Measurements from ENCODE around the gene ALKBH5. TPM values are rescaled to one million over a fixed set of nuclear protein-coding genes. Genes with fewer than 3 reads are reported as not detected.

The ALKBH5 gene
- total and polyA plus RNA-seq, 9 of the 15 experiments (the other 6 are each of a cell fraction or from before 2014, with no cell fraction given), result 11.4 to 70.0 (median 47.4) TPM

DNA sequence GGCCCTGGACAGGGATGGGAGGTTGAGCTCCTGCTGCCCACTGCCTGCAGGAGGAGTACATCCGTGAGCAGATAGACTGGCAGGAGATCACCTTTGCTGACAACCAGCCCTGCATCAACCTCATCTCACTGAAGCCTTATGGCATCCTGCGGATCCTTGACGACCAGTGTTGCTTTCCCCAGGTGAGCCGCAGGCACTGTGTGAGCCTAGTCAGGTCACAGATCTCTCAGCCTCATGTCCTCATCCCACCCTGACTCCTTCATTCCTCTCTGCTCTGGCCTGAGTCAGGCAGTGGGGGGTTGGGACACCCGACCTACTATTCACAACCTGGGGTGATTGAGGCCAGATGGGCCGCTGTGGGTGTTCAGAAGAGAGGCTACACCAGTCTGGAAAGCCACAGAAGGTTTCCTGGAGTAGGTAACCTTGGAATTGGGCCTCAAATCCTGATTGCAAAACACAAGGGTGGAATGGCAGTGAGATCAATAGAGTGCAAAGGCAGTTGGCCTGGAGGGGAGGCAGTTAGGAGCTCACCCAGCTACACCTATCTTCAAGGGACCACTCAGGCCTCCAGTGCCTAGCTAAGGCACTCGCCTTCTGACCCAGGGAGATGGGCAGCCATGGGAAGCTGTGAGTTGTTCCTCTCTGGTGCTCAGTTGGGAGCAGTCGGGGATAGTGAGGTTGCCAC, 45.4 kb upstream of the ALKBH5 start:
- H3K36me3 ChIP-seq (ENCODE audit: control insufficient read depth, insufficient read depth, low read length), result no peaks in the 10 kb centered on the region
- in situ Hi-C loops (cut with MboI) (no loop called here), intact Hi-C loops (cut with micrococcal nuclease) (no loop called here)
- FAIRE-seq (no peak), DNase-seq (ENCODE audit: extremely low read depth in 1 of 4, low spot score in 3 of 4) (no peak), ATAC-seq (no peak)
- BruUV-seq (replicated peaks), result no TSS peak
- H3K4me3 ChIP-seq, result no peak overlapping the region
- H3K27me3 ChIP-seq (ENCODE audit: control insufficient read depth in 2 of 2, insufficient read depth in 2 of 2, low read length in 2 of 2), result no peaks in the 10 kb centered on the region
- H3K27ac ChIP-seq (ENCODE audit: extremely low read depth, low read depth, low read length), result no peak overlapping the region
- H3K9me3 ChIP-seq (replicated peaks; ENCODE audit: control insufficient read depth, insufficient read depth, low read depth, low read length), result no peaks in the 10 kb centered on the region
- H4K20me1 ChIP-seq (replicated peaks; ENCODE audit: control insufficient read depth, insufficient read depth, low read length), result peaks cover 4% of the 10 kb centered on the region; the same call in 1 of the 2 replicates
- no peak overlapping the region for H3K4me2 ChIP-seq (ENCODE audit: insufficient read depth, low read length)
- ChIA-PET POLR2A (no interaction called here), CTCF (ENCODE audit: low intra/inter-chr PET ratio) (no interaction called here)
- peaks cover 0 to 15% of the 10 kb centered on the region in 2 experiments; a peak in 3 of 5 replicates for H3K4me1 ChIP-seq (replicated peaks in 1 of 2; ENCODE audit: control insufficient read depth in 2 of 2, insufficient read depth in 2 of 2, low read length in 2 of 2)
- H3K9ac ChIP-seq (ENCODE audit: insufficient read depth in 1 of 2, low read depth in 2 of 2, low read length in 2 of 2), result peak overlapping the region in 1 of 2 experiments; percentile 7; a peak in 1 of 4 replicates
- TF ChIP-seq ZNF780A (CRISPR knock-in tag; IDR thresholded peaks at IDR 0.05), result no peak
- no peak for TF ChIP-seq ZNF586 (CRISPR knock-in tag; conservative IDR thresholded peaks at IDR 0.05)
- TF ChIP-seq SIX5 (IDR thresholded peaks at IDR 0.05; ENCODE audit: borderline replicate concordance in 1 of 2, insufficient read depth in 1 of 2, low read depth in 1 of 2, low read length in 2 of 2), result no peak
- no peak for TF ChIP-seq ZNF644 (tag; IDR thresholded peaks at IDR 0.05; ENCODE audit: low read depth)
- no peak for TF ChIP-seq MIER1 (IDR thresholded peaks at IDR 0.05; ENCODE audit: low read depth)
- TF ChIP-seq KDM2B (CRISPR knock-in tag; IDR thresholded peaks at IDR 0.05), result no peak
- no peak for TF ChIP-seq U2AF2 (optimal IDR thresholded peaks at IDR 0.05; ENCODE audit: low read depth, low read length)
- no peak for TF ChIP-seq ETS2 (tag; IDR thresholded peaks at IDR 0.05; ENCODE audit: borderline replicate concordance, poor library complexity, severe bottlenecking)
- no peak for TF ChIP-seq SMAD2 (IDR thresholded peaks at IDR 0.05; ENCODE audit: low read depth, low read length)
- no peak for TF ChIP-seq ZNF408 (CRISPR knock-in tag; IDR thresholded peaks at IDR 0.05; ENCODE audit: low read depth)
- TF ChIP-seq, protein P1, sequence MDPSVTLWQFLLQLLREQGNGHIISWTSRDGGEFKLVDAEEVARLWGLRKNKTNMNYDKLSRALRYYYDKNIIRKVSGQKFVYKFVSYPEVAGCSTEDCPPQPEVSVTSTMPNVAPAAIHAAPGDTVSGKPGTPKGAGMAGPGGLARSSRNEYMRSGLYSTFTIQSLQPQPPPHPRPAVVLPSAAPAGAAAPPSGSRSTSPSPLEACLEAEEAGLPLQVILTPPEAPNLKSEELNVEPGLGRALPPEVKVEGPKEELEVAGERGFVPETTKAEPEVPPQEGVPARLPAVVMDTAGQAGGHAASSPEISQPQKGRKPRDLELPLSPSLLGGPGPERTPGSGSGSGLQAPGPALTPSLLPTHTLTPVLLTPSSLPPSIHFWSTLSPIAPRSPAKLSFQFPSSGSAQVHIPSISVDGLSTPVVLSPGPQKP (CRISPR knock-in tag; IDR thresholded peaks at IDR 0.05), result no peak
- no peak for TF ChIP-seq POU5F1 (IDR thresholded peaks at IDR 0.05; ENCODE audit: borderline replicate concordance, low read depth, low read length, partially characterized antibody)
- TF ChIP-seq, protein P2, sequence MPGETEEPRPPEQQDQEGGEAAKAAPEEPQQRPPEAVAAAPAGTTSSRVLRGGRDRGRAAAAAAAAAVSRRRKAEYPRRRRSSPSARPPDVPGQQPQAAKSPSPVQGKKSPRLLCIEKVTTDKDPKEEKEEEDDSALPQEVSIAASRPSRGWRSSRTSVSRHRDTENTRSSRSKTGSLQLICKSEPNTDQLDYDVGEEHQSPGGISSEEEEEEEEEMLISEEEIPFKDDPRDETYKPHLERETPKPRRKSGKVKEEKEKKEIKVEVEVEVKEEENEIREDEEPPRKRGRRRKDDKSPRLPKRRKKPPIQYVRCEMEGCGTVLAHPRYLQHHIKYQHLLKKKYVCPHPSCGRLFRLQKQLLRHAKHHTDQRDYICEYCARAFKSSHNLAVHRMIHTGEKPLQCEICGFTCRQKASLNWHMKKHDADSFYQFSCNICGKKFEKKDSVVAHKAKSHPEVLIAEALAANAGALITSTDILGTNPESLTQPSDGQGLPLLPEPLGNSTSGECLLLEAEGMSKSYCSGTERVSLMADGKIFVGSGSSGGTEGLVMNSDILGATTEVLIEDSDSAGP (CRISPR knock-in tag; IDR thresholded peaks at IDR 0.05), result no peak
- TF ChIP-seq TCF3 (CRISPR knock-in tag; IDR thresholded peaks at IDR 0.05), result no peak
- no peak for TF ChIP-seq FOS (IDR thresholded peaks at IDR 0.05; ENCODE audit: extremely low read depth, insufficient read length)
- TF ChIP-seq, protein P3, sequence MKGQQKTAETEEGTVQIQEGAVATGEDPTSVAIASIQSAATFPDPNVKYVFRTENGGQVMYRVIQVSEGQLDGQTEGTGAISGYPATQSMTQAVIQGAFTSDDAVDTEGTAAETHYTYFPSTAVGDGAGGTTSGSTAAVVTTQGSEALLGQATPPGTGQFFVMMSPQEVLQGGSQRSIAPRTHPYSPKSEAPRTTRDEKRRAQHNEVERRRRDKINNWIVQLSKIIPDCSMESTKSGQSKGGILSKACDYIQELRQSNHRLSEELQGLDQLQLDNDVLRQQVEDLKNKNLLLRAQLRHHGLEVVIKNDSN (CRISPR knock-in tag; IDR thresholded peaks at IDR 0.05), result no peak
- TF ChIP-seq, protein P4, sequence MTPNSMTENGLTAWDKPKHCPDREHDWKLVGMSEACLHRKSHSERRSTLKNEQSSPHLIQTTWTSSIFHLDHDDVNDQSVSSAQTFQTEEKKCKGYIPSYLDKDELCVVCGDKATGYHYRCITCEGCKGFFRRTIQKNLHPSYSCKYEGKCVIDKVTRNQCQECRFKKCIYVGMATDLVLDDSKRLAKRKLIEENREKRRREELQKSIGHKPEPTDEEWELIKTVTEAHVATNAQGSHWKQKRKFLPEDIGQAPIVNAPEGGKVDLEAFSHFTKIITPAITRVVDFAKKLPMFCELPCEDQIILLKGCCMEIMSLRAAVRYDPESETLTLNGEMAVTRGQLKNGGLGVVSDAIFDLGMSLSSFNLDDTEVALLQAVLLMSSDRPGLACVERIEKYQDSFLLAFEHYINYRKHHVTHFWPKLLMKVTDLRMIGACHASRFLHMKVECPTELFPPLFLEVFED (CRISPR knock-in tag; conservative IDR thresholded peaks at IDR 0.05), result no peak
- WGBS (ENCODE audit: insufficient coverage, low coverage, missing lambda C conversion rate), result 40% methylated on average over 7 of the region's 8 CpGs
- H2AFZ ChIP-seq (ENCODE audit: low read depth, low read length), result no peak overlapping the region
- H3K79me2 ChIP-seq (ENCODE audit: control insufficient read depth, insufficient read depth, low read length), result no peaks in the 10 kb centered on the region
- no peaks in the 10 kb centered on the region for H3K9me1 ChIP-seq (ENCODE audit: control insufficient read depth, insufficient read depth, low read length)
